GM12878 (cell line): ENCODE results near the gene LENEP. TPM values are rescaled to one million over a fixed set of nuclear protein-coding genes. Genes with fewer than 3 reads are reported as not detected.

Experiments
- ATAC-seq: fragments of 200-7000 bp; cut with Tn5 transposase; 3 replicates; pipeline ENCODE4 v1.9.1; 2020; ENCODE audit warnings: mild to moderate bottlenecking, moderate library complexity
- BruUV-seq: library from RNA; stranded (reverse); fragments of 400-500 nt; replicated peaks from 2 replicates; lab custom pipeline; 2021; lab: Mats Ljungman, UMichigan
- CTCF ChIA-PET: fragments of 300-600 bp; sonication (Branson Sonifier 250); formaldehyde crosslinking; extraction: SDS; loops from one replicate; lab custom pipeline; 2021; ENCODE audit warnings: inconsistent platforms; lab: Yijun Ruan, JAX
- POLR2A ChIA-PET: fragments of 350-600 bp; formaldehyde crosslinking; extraction: SDS; loops from one replicate; lab custom pipeline; 2021; ENCODE audit warnings: inconsistent platforms; lab: Charles Lee
- RAD21 ChIA-PET: fragments of 300-600 bp; sonication (Branson Sonifier 250); formaldehyde crosslinking; loops from one replicate; lab custom pipeline; 2023; ENCODE audit warnings: antibody characterized with exemption; ENCODE audit not compliant: unreplicated experiment; lab: Charles Lee
- SMC1A ChIA-PET: fragments of 300-600 bp; sonication (Branson Sonifier 250); formaldehyde crosslinking; loops from one replicate; lab custom pipeline; 2023; ENCODE audit not compliant: unreplicated experiment, uncharacterized antibody; lab: Charles Lee
- DNase-seq: peaks from one replicate; pipeline ENCODE4 v3.0.0-alpha.2; 2011; ENCODE audit warnings: low read depth, low spot score
- FAIRE-seq: peaks from 3 replicates; lab custom pipeline; 2011; peaks lifted over from hg19 to GRCh38; lab: Jason Lieb, UNC
- H2AFZ ChIP-seq: 2 replicates; pipeline ENCODE4 v1.6.0; 2011; ENCODE audit warnings: low read depth, low read length, control low read depth; ENCODE audit not compliant: control insufficient read depth
- H3K27ac ChIP-seq: 2 replicates; pipeline ENCODE4 v1.5.1; 2011; ENCODE audit warnings: control low read depth; ENCODE audit not compliant: control insufficient read depth, insufficient read depth
- H3K27me3 ChIP-seq, 2 experiments: replicated peaks in 1 of 2; 2 replicates each; pipeline versions ENCODE4 v1.6.0 to v1.6.1; 2011; ENCODE audit warnings: low read length in 1 of 2; ENCODE audit not compliant: control insufficient read depth in 2 of 2, insufficient read depth in 2 of 2
- H3K36me3 ChIP-seq, 2 experiments: 2 replicates each; pipeline ENCODE4 v1.5.1; 2011; ENCODE audit warnings: low read length in 1 of 2; ENCODE audit not compliant: control insufficient read depth in 2 of 2, insufficient read depth in 2 of 2
- H3K4me1 ChIP-seq: 2 replicates; pipeline ENCODE4 v1.6.1; 2011; ENCODE audit warnings: mild to moderate bottlenecking, low read length, moderate library complexity, mixed read lengths; ENCODE audit not compliant: control insufficient read depth, insufficient read depth
- H3K4me2 ChIP-seq: 2 replicates; pipeline ENCODE4 v1.6.0; 2011; ENCODE audit warnings: control low read depth; ENCODE audit not compliant: control insufficient read depth, insufficient read depth
- H3K4me3 ChIP-seq: fragments of 200-600 bp; sonication (generic); 2 replicates; pipeline ENCODE4 v1.5.1; 2016
- H3K79me2 ChIP-seq: 2 replicates; pipeline ENCODE4 v1.6.0; 2011; ENCODE audit warnings: low read length; ENCODE audit not compliant: control insufficient read depth, insufficient read depth
- H3K9ac ChIP-seq: 2 replicates; pipeline ENCODE4 v1.8.0; 2011; ENCODE audit warnings: low read length, control low read depth, mixed read lengths; ENCODE audit not compliant: control insufficient read depth, insufficient read depth
- H3K9me3 ChIP-seq: replicated peaks from 3 replicates; pipeline ENCODE4 v1.5.1; 2011; ENCODE audit warnings: mild to moderate bottlenecking, low read length; ENCODE audit not compliant: control insufficient read depth, insufficient read depth
- H4K20me1 ChIP-seq: 2 replicates; pipeline ENCODE4 v1.6.0; 2011; ENCODE audit not compliant: control insufficient read depth, insufficient read depth
- BCL11A ChIP-seq: IDR thresholded peaks from 2 replicates; pipeline ENCODE4 v1.6.1; 2011; ENCODE audit warnings: low read depth, low read length
- CBX3 ChIP-seq: fragments of 200-600 bp; sonication (generic); IDR thresholded peaks from 2 replicates; pipeline ENCODE4 v1.6.1; 2016; ENCODE audit warnings: low read depth, borderline replicate concordance
- EP300 ChIP-seq, 2 experiments: fragments of 150-350 bp in 1 of 2; IDR thresholded peaks; 2 replicates each; pipeline ENCODE4 v1.6.1; 2011 to 2012; ENCODE audit warnings: low read depth in 2 of 2, low read length in 2 of 2, borderline replicate concordance in 1 of 2, improper control_type of control experiment in 1 of 2, inconsistent platforms in 1 of 2; ENCODE audit not compliant: control insufficient read depth in 1 of 2
- IRF5 ChIP-seq: fragments of 450-650 bp; IDR thresholded peaks from 2 replicates; pipeline ENCODE4 v1.6.1; 2017; ENCODE audit warnings: borderline replicate concordance
- NRF1 ChIP-seq: conservative IDR thresholded peaks from 2 replicates; pipeline ENCODE4 v1.6.1; 2011; ENCODE audit warnings: mild to moderate bottlenecking, low read depth, low read length, improper control_type of control experiment
- POLR2AphosphoS5 ChIP-seq: IDR thresholded peaks from 2 replicates; pipeline ENCODE4 v1.6.1; 2011; ENCODE audit warnings: mild to moderate bottlenecking, low read length, inconsistent platforms
- SREBF2 ChIP-seq: IDR thresholded peaks from 2 replicates; pipeline ENCODE4 v1.6.1; 2012; ENCODE audit warnings: mild to moderate bottlenecking, low read length
- YY1 ChIP-seq: IDR thresholded peaks from 2 replicates; pipeline ENCODE4 v1.6.1; 2011; ENCODE audit warnings: low read depth, mild to moderate bottlenecking, low read length
- WGBS: methylation state at CpG from one replicate; pipeline ENCODE4 v1.1.6; 2016; ENCODE audit warnings: low lambda C conversion rate; ENCODE audit not compliant: insufficient replicate concordance, insufficient coverage; ENCODE audit errors: missing lambda C conversion rate; 5-methylcytosine and 5-hydroxymethylcytosine counted together
- in situ Hi-C: fragments of 300-500 bp; cut with MboI; formaldehyde crosslinking; loops from 9 replicates; pipeline ENCODE4 v1.14.3; 2018; ENCODE audit warnings: mixed read lengths
- intact Hi-C: fragments of 100-400 bp; cut with micrococcal nuclease; formaldehyde crosslinking; loops from one replicate; pipeline ENCODE4 v1.14.2; 2022; ENCODE audit not compliant: unreplicated experiment
- polyA plus RNA-seq, 11 experiments: library from polyadenylated mRNA; depleted of rRNA in 4 of 11; unstranded in 6 of 11; stranded (reverse) in 5 of 11; fragments of >200 nt; fragmentation: Nextera tagmentation in 4 of 11; fragmentation: Illumina TruSeq in 1 of 11; extraction: Ambion mirVana in 4 of 11; extraction: Trizol in 1 of 11; gene quantifications; 1 replicate in 1 of 11; 2 replicates in 10 of 11; pipeline versions ENCODE4 v1.2.1 to v1.2.3, GENCODE V29; 2011 to 2016; ENCODE audit warnings: inconsistent platforms in 2 of 11, missing spikeins in 2 of 11, low read depth in 1 of 11
- total RNA-seq, 4 experiments: library from RNA; depleted of rRNA in 3 of 4; stranded (reverse); fragments of >200 nt in 3 of 4; fragmentation: Illumina TruSeq in 1 of 4; extraction: Trizol in 1 of 4; gene quantifications; 2 replicates each; pipeline versions ENCODE4 v1.2.1 to v1.2.3, GENCODE V29; 2013 to 2021

Gene LENEP
- total and polyA plus RNA-seq, 10 of the 15 experiments (the other 5 are each of a cell fraction or from before 2014, with no cell fraction given) = 0.27 to 1.1 (median 0.64) TPM; not detected in 7

- Histone ChIP-seq H3K9ac (no peak overlapping the region), H3K79me2 (no peaks in the 10 kb centered on the region), H3K36me3 (no peaks in the 10 kb centered on the region), H3K4me2 (no peak overlapping the region), H3K4me3 (no peak overlapping the region), H3K4me1 (peaks cover 3% of the 10 kb centered on the region), H4K20me1 (no peaks in the 10 kb centered on the region), H3K9me3 (no peaks in the 10 kb centered on the region), H2AFZ (no peak overlapping the region), H3K27me3 (no peaks in the 10 kb centered on the region; a peak in 1 of 4 replicates), H3K27ac (no peak overlapping the region)
- POLR2A ChIA-PET = interaction anchor here (0.5 kb wide), 1 partner anchor 12 kb away, joined by 3 read pairs; no protein-coding TSS in a partner anchor
- FAIRE-seq = no peak
- intact Hi-C loops = no loop called here
- no TSS peak for BruUV-seq
- ATAC-seq = no peak
- CTCF ChIA-PET = interaction anchor here (0.9 to 2.8 kb wide), 5 partner anchors 27 to 171 kb away, joined by 3 to 9 read pairs (median 3); partner anchors contain the start of gene ADAM15
- in situ Hi-C loops = no loop called here
- WGBS = 54% methylated on average over 4 of the region's 4 CpGs
- no peak for DNase-seq
- TF ChIP-seq CBX3 (no peak), SREBF2 (no peak), YY1 (no peak), POLR2AphosphoS5 (no peak), NRF1 (no peak)
- RAD21 ChIA-PET = interaction anchor here (1.6 kb wide), 1 partner anchor 21 kb away, joined by 5 read pairs; no protein-coding TSS in a partner anchor
- SMC1A ChIA-PET = interaction anchor here (0.7 kb wide), 1 partner anchor 62 kb away, joined by 3 read pairs; the partner anchor contains the start of gene PYGO2
Observed at GRCh38 chr1:155022927-155023236, 29.5 kb downstream of the LENEP start.

GRCh38 chr1:155023627-155024026 is 30.2 kb downstream of the LENEP start:
- no peaks in the 10 kb centered on the region for H3K36me3 ChIP-seq
- RAD21 ChIA-PET = interaction anchor here (1.6 kb wide), 1 partner anchor 20 kb away, joined by 5 read pairs; no protein-coding TSS in a partner anchor
- ATAC-seq = no peak; the same call in 2 of the 3 replicates
- no peak overlapping the region for H3K27ac ChIP-seq
- no peak for TF ChIP-seq EP300 (IDR thresholded peaks at IDR 0.05; ENCODE audit: borderline replicate concordance in 1 of 2, control insufficient read depth in 1 of 2, low read depth in 2 of 2, low read length in 2 of 2)
- no peak for TF ChIP-seq IRF5
- no peak for TF ChIP-seq BCL11A
- TF ChIP-seq, all 136 proteins: peak for 0
- Histone ChIP-seq H3K9me3 (no peaks in the 10 kb centered on the region), H3K79me2 (no peaks in the 10 kb centered on the region), H3K27me3 (no peaks in the 10 kb centered on the region; a peak in 1 of 4 replicates), H3K4me3 (no peak overlapping the region), H3K9ac (no peak overlapping the region), H4K20me1 (no peaks in the 10 kb centered on the region), H2AFZ (no peak overlapping the region), H3K4me2 (no peak overlapping the region), H3K4me1 (no peaks in the 10 kb centered on the region)
- CTCF ChIA-PET = interaction anchor here (1.2 to 2.8 kb wide), 3 partner anchors 26 to 170 kb away, joined by 3 to 9 read pairs (median 3); partner anchors contain the start of gene ADAM15
- no peak for FAIRE-seq
- DNase-seq = no peak
- in situ Hi-C loops (no loop called here), intact Hi-C loops (no loop called here)
- BruUV-seq = no TSS peak
- POLR2A ChIA-PET = no interaction called here
- WGBS = 10% methylated on average over 5 of the region's 5 CpGs
- SMC1A ChIA-PET = no interaction called here
